ENCODE data around the gene PYGO1.

PYGO1 gene

GRCh38 chr15:55564347-55565145, 23.6 kb downstream of the PYGO1 start:
- no peak for DNase-seq

- DNase-seq = no peak
These were observed 25.5 kb downstream of the PYGO1 start for GRCh38 chr15:55562601-55563000.

GRCh38 chr15:55555089-55555488, 33.1 kb downstream of the PYGO1 start:
- DNase-seq = no peak

- no peak for DNase-seq
These were observed 35.2 kb downstream of the PYGO1 start for GRCh38 chr15:55552926-55553325.

GRCh38 chr15:55552451-55552850, 35.7 kb downstream of the PYGO1 start:
- peak; percentile 3 for DNase-seq

- DNase-seq = no peak
These were observed 38.8 kb downstream of the PYGO1 start for GRCh38 chr15:55549305-55549704.

- no peak for DNase-seq
These were observed 41.4 kb downstream of the PYGO1 start for GRCh38 chr15:55546718-55547117.

- DNase-seq = no peak
These were observed 52.7 kb downstream of the PYGO1 start for GRCh38 chr15:55535436-55535835.

GRCh38 chr15:55532944-55533343, 55.2 kb downstream of the PYGO1 start:
- no peak for DNase-seq

GRCh38 chr15:55530861-55531313, 57.3 kb downstream of the PYGO1 start:
- DNase-seq = no peak

- no peak for DNase-seq
These were observed 59.3 kb downstream of the PYGO1 start for GRCh38 chr15:55528812-55529211.

GRCh38 chr15:55527150-55527549, 61.0 kb downstream of the PYGO1 start:
- DNase-seq = no peak

- peak; percentile 67 for DNase-seq
These were observed 61.5 kb downstream of the PYGO1 start for GRCh38 chr15:55526559-55527036.

- no peak for DNase-seq
These were observed 65.2 kb downstream of the PYGO1 start for GRCh38 chr15:55522742-55523450.

GRCh38 chr15:55518641-55519040, 69.5 kb downstream of the PYGO1 start:
- DNase-seq = no peak

GRCh38 chr15:55518009-55518408, 70.1 kb downstream of the PYGO1 start:
- DNase-seq = no peak

GRCh38 chr15:55515991-55516776, 72.0 kb downstream of the PYGO1 start:
- DNase-seq = no peak

- DNase-seq = no peak
These were observed 72.7 kb downstream of the PYGO1 start for GRCh38 chr15:55515491-55515890.

- DNase-seq = no peak
These were observed 73.7 kb downstream of the PYGO1 start for GRCh38 chr15:55514414-55514850.

- DNase-seq = peak; percentile 40
These were observed 74.3 kb downstream of the PYGO1 start for GRCh38 chr15:55513621-55514413.

GRCh38 chr15:55513152-55513551, 75.0 kb downstream of the PYGO1 start:
- no peak for DNase-seq

GRCh38 chr15:55507567-55507966, 80.6 kb downstream of the PYGO1 start:
- no peak for DNase-seq
